Neural cell (in vitro differentiated cells): ENCODE results near the gene GNAQ. TPM values are rescaled to one million over a fixed set of nuclear protein-coding genes. Genes with fewer than 3 reads are reported as not detected.

Experiments used
- H2AFZ ChIP-seq: fragments of 200-600, 300-800 bp; sonication (generic), shearing (Covaris generic); 2 replicates; pipeline ENCODE4 v1.6.0; 2014; ENCODE audit warnings: low read depth, mild to moderate bottlenecking, antibody characterized with exemption, low read length, moderate library complexity
- H3F3A ChIP-seq: fragments of 200-600 bp; shearing (Covaris generic); 2 replicates; pipeline ENCODE4 v1.6.1; 2016; ENCODE audit warnings: mild to moderate bottlenecking, moderate library complexity, mixed read lengths, antibody characterized with exemption, low read length; ENCODE audit not compliant: insufficient read depth, poor library complexity, severe bottlenecking
- H3K27ac ChIP-seq: fragments of 200-600, 300-800 bp; sonication (generic), shearing (Covaris generic); 2 replicates; pipeline ENCODE4 v1.5.1; 2014; ENCODE audit warnings: mild to moderate bottlenecking, low read length, moderate library complexity
- H3K27me3 ChIP-seq: fragments of 300-800, 200-600 bp; sonication (generic), shearing (Covaris generic); 2 replicates; pipeline ENCODE4 v1.6.0; 2014; ENCODE audit warnings: mild to moderate bottlenecking, low read depth, low read length, moderate library complexity; ENCODE audit not compliant: insufficient read depth
- H3K36me3 ChIP-seq: fragments of 300-800, 200-600 bp; sonication (generic), shearing (Covaris generic); 2 replicates; pipeline ENCODE4 v1.5.1; 2014; ENCODE audit warnings: mild to moderate bottlenecking, antibody characterized with exemption, low read length, moderate library complexity; ENCODE audit not compliant: insufficient read depth
- H3K4me2 ChIP-seq: fragments of 300-800, 200-600 bp; sonication (generic), shearing (Covaris generic); 2 replicates; pipeline ENCODE4 v1.6.0; 2014; ENCODE audit warnings: mild to moderate bottlenecking, low read length
- H3K4me3 ChIP-seq: fragments of 300-800, 200-600 bp; sonication (generic), shearing (Covaris generic); 2 replicates; pipeline ENCODE4 v1.5.1; 2014; ENCODE audit warnings: mild to moderate bottlenecking, low read length, moderate library complexity
- H3K79me2 ChIP-seq: fragments of 200-600 bp; shearing (Covaris generic); replicated peaks from 2 replicates; pipeline ENCODE4 v1.6.0; 2014; ENCODE audit warnings: mild to moderate bottlenecking, low read length, moderate library complexity; ENCODE audit not compliant: insufficient read depth
- H3K9ac ChIP-seq: fragments of 300-800, 200-600 bp; sonication (generic), shearing (Covaris generic); 2 replicates; pipeline ENCODE4 v1.6.1; 2016; ENCODE audit warnings: mild to moderate bottlenecking, low read length, mixed read lengths
- H3K9me2 ChIP-seq: fragments of 200-600 bp; shearing (Covaris generic); 2 replicates; pipeline ENCODE4 v1.6.1; 2016; ENCODE audit warnings: mild to moderate bottlenecking, low read length, mixed read lengths; ENCODE audit not compliant: insufficient read depth
- H3K9me3 ChIP-seq: fragments of 200-600, 300-800 bp; sonication (generic), shearing (Covaris generic); 2 replicates; pipeline ENCODE4 v1.6.1; 2016; ENCODE audit warnings: mild to moderate bottlenecking, mixed run types, low read length, moderate library complexity, mixed read lengths
- H4K20me1 ChIP-seq: fragments of 200-600 bp; shearing (Covaris generic); 2 replicates; pipeline ENCODE4 v1.6.1; 2016; ENCODE audit warnings: mild to moderate bottlenecking, mixed run types; ENCODE audit not compliant: insufficient read depth
- CTCF ChIP-seq: fragments of 450-650 bp; IDR thresholded peaks from 2 replicates; pipeline ENCODE4 v1.5.1; 2014; ENCODE audit warnings: antibody characterized with exemption, mild to moderate bottlenecking, moderate library complexity; ENCODE audit not compliant: poor library complexity, severe bottlenecking
- EP300 ChIP-seq: fragments of 450-650 bp; conservative IDR thresholded peaks from 2 replicates; pipeline ENCODE4 v1.6.1; 2014; ENCODE audit warnings: antibody characterized with exemption, mild to moderate bottlenecking, moderate library complexity; ENCODE audit not compliant: poor library complexity, severe bottlenecking
- EZH2 ChIP-seq: fragments of 200-600, 300-800 bp; shearing (Covaris generic), sonication (generic); IDR thresholded peaks from 2 replicates; pipeline ENCODE4 v1.6.1; 2014; ENCODE audit warnings: antibody characterized with exemption, low read length, borderline replicate concordance, mild to moderate bottlenecking; ENCODE audit not compliant: insufficient read depth, poor library complexity, severe bottlenecking
- MXI1 ChIP-seq: fragments of 450-650 bp; conservative IDR thresholded peaks from 2 replicates; pipeline ENCODE4 v1.6.1; 2014; ENCODE audit warnings: antibody characterized with exemption, mild to moderate bottlenecking; ENCODE audit not compliant: poor library complexity, severe bottlenecking
- POLR2AphosphoS5 ChIP-seq: IDR thresholded peaks from 2 replicates; pipeline ENCODE4 v1.6.1; 2012
- RAD21 ChIP-seq: fragments of 450-650 bp; conservative IDR thresholded peaks from 2 replicates; pipeline ENCODE4 v1.6.1; 2014; ENCODE audit warnings: antibody characterized with exemption, mild to moderate bottlenecking, moderate library complexity
- REST ChIP-seq: IDR thresholded peaks from 2 replicates; pipeline ENCODE4 v1.6.1; 2012; ENCODE audit warnings: borderline replicate concordance
- SMC3 ChIP-seq: fragments of 450-650 bp; conservative IDR thresholded peaks from 2 replicates; pipeline ENCODE4 v1.6.1; 2014; ENCODE audit warnings: antibody characterized with exemption, mild to moderate bottlenecking, moderate library complexity; ENCODE audit not compliant: poor library complexity
- TAF1 ChIP-seq: IDR thresholded peaks from 2 replicates; pipeline ENCODE4 v1.6.1; 2012; ENCODE audit warnings: low read depth
- polyA plus RNA-seq: library from polyadenylated mRNA; depleted of rRNA; stranded (reverse); fragments of >200 nt; gene quantifications from 2 replicates; pipeline ENCODE4 v1.2.3, GENCODE V29; 2014

Gene GNAQ
- polyA plus RNA-seq, 1 donor from 2014 or later = 86.7 TPM

- Histone ChIP-seq H3K27ac (no peak overlapping the region), H4K20me1 (no peaks in the 10 kb centered on the region), H3K36me3 (no peaks in the 10 kb centered on the region), H3K4me3 (no peak overlapping the region), H3K9me3 (no peaks in the 10 kb centered on the region), H3K9ac (no peak overlapping the region), H3K27me3 (no peaks in the 10 kb centered on the region), H3K9me2 (no peaks in the 10 kb centered on the region), H3F3A (no peaks in the 10 kb centered on the region), H3K79me2 (peaks cover 52% of the 10 kb centered on the region), H2AFZ (no peak overlapping the region), H3K4me2 (no peak overlapping the region)
- TF ChIP-seq REST (no peak), CTCF (no peak), MXI1 (no peak), TAF1 (no peak), RAD21 (no peak), POLR2AphosphoS5 (no peak), EZH2 (no peak), SMC3 (no peak), EP300 (no peak)
Measured at GRCh38 chr9:77991191-77991590, 40.4 kb downstream of the GNAQ start.

- Histone ChIP-seq H3K9me2 (no peaks in the 10 kb centered on the region), H2AFZ (no peak overlapping the region), H3K4me3 (no peak overlapping the region), H3K36me3 (no peaks in the 10 kb centered on the region), H3K9ac (no peak overlapping the region), H3F3A (no peaks in the 10 kb centered on the region), H3K27me3 (no peaks in the 10 kb centered on the region), H3K79me2 (peaks cover 39% of the 10 kb centered on the region), H3K4me2 (no peak overlapping the region), H3K9me3 (no peaks in the 10 kb centered on the region), H3K27ac (no peak overlapping the region), H4K20me1 (no peaks in the 10 kb centered on the region)
- TF ChIP-seq POLR2AphosphoS5 (no peak), MXI1 (no peak), EZH2 (no peak), TAF1 (no peak), CTCF (no peak), REST (no peak), EP300 (no peak), RAD21 (no peak), SMC3 (no peak)
Measured at GRCh38 chr9:77989909-77990308, 41.7 kb downstream of the GNAQ start.
